T-helper 1 cell treated with Interleukin-12 subunit alpha and Interleukin-12 subunit beta and Interleukin-4 antibody, amounts not matched to agents 30 μg/mL and 1 μg/mL, for 36 hours (primary cell): Measurements from ENCODE around the gene ZMYM5.
"Not testable (repeated sequence)": the region's sequence is repeated elsewhere in the genome, so short reads cannot be mapped to it uniquely, and the experiment has no call there.

Source experiments
- H3K27ac Mint-ChIP-seq: one replicate; pipeline ENCODE4 v1.8.0; 2021; ENCODE audit warnings: mild to moderate bottlenecking, mixed read lengths
- H3K27me3 Mint-ChIP-seq: one replicate; pipeline ENCODE4 v1.8.0; 2021; ENCODE audit warnings: low read depth, mixed read lengths
- H3K36me3 Mint-ChIP-seq: one replicate; pipeline ENCODE4 v1.8.0; 2021; ENCODE audit warnings: low read depth, mixed read lengths
- H3K4me1 Mint-ChIP-seq: one replicate; pipeline ENCODE4 v1.8.0; 2021; ENCODE audit warnings: low read depth, mixed read lengths
- H3K4me3 Mint-ChIP-seq: one replicate; pipeline ENCODE4 v1.8.0; 2021; ENCODE audit warnings: mild to moderate bottlenecking, moderate library complexity, mixed read lengths
- H3K9me3 Mint-ChIP-seq: one replicate; pipeline ENCODE4 v1.8.0; 2021; ENCODE audit warnings: mixed read lengths

The ZMYM5 gene

GRCh38 chr13:19860884-19861655 is 2.4 kb downstream of the ZMYM5 start:
- H3K9me3 Mint-ChIP-seq: peaks cover 4% of the 10 kb centered on the region
- H3K36me3 Mint-ChIP-seq: peaks cover 31% of the 10 kb centered on the region
- H3K4me3 Mint-ChIP-seq: peak overlapping the region; percentile 98
- H3K27me3 Mint-ChIP-seq: no peaks in the 10 kb centered on the region
- H3K27ac Mint-ChIP-seq: peak overlapping the region; percentile 99
- peaks cover 33% of the 10 kb centered on the region for H3K4me1 Mint-ChIP-seq

- H3K27ac Mint-ChIP-seq, H3K4me3 Mint-ChIP-seq, H3K9me3 Mint-ChIP-seq, H3K27me3 Mint-ChIP-seq: not testable (repeated sequence)
- peaks cover 30% of the 10 kb centered on the region for H3K4me1 Mint-ChIP-seq
- peaks cover 29% of the 10 kb centered on the region for H3K36me3 Mint-ChIP-seq
These were observed 5.8 kb downstream of the ZMYM5 start for GRCh38 chr13:19857637-19858036.

- no peaks in the 10 kb centered on the region for H3K9me3 Mint-ChIP-seq
- peaks cover 22% of the 10 kb centered on the region for H3K36me3 Mint-ChIP-seq
- H3K27ac Mint-ChIP-seq: no peak overlapping the region
- H3K4me3 Mint-ChIP-seq: no peak overlapping the region
- H3K4me1 Mint-ChIP-seq: peaks cover 19% of the 10 kb centered on the region
- no peaks in the 10 kb centered on the region for H3K27me3 Mint-ChIP-seq
These were observed 10.7 kb downstream of the ZMYM5 start for GRCh38 chr13:19852766-19853165.

- no peak overlapping the region for H3K4me3 Mint-ChIP-seq
- peak overlapping the region; percentile 62 for H3K27ac Mint-ChIP-seq
- peaks cover 11% of the 10 kb centered on the region for H3K4me1 Mint-ChIP-seq
- H3K36me3 Mint-ChIP-seq: peaks cover 13% of the 10 kb centered on the region
- H3K9me3 Mint-ChIP-seq: no peaks in the 10 kb centered on the region
- no peaks in the 10 kb centered on the region for H3K27me3 Mint-ChIP-seq
These were observed 17.7 kb downstream of the ZMYM5 start for GRCh38 chr13:19845758-19846157.

- Mint-ChIP-seq H3K4me1 (peaks cover 5% of the 10 kb centered on the region), H3K9me3 (no peaks in the 10 kb centered on the region), H3K27ac (no peak overlapping the region), H3K36me3 (peaks cover 39% of the 10 kb centered on the region), H3K27me3 (no peaks in the 10 kb centered on the region), H3K4me3 (no peak overlapping the region)
These were observed 24.6 kb downstream of the ZMYM5 start for GRCh38 chr13:19838865-19839275.

- Mint-ChIP-seq H3K9me3 (no peaks in the 10 kb centered on the region), H3K27ac (no peak overlapping the region), H3K36me3 (peaks cover 41% of the 10 kb centered on the region), H3K27me3 (no peaks in the 10 kb centered on the region), H3K4me1 (peaks cover 5% of the 10 kb centered on the region), H3K4me3 (no peak overlapping the region)
These were observed 27.0 kb downstream of the ZMYM5 start for GRCh38 chr13:19836472-19836871.

- H3K27me3 Mint-ChIP-seq: no peaks in the 10 kb centered on the region
- peaks cover 5% of the 10 kb centered on the region for H3K4me1 Mint-ChIP-seq
- H3K9me3 Mint-ChIP-seq: no peaks in the 10 kb centered on the region
- H3K36me3 Mint-ChIP-seq: peaks cover 42% of the 10 kb centered on the region
- no peak overlapping the region for H3K4me3 Mint-ChIP-seq
- H3K27ac Mint-ChIP-seq: no peak overlapping the region
These were observed 28.7 kb downstream of the ZMYM5 start for GRCh38 chr13:19834704-19835103.

- Mint-ChIP-seq H3K9me3 (no peaks in the 10 kb centered on the region), H3K27me3 (no peaks in the 10 kb centered on the region), H3K36me3 (peaks cover 27% of the 10 kb centered on the region), H3K4me1 (no peaks in the 10 kb centered on the region), H3K27ac (no peak overlapping the region), H3K4me3 (no peak overlapping the region)
These were observed 40.8 kb downstream of the ZMYM5 start for GRCh38 chr13:19822673-19823072.

GRCh38 chr13:19818223-19818842 is 45.1 kb downstream of the ZMYM5 start:
- H3K27ac Mint-ChIP-seq: no peak overlapping the region

GRCh38 chr13:19817510-19818158 is 45.8 kb downstream of the ZMYM5 start:
- Mint-ChIP-seq H3K4me3 (no peak overlapping the region), H3K36me3 (peaks cover 14% of the 10 kb centered on the region), H3K9me3 (no peaks in the 10 kb centered on the region), H3K4me1 (no peaks in the 10 kb centered on the region), H3K27ac (no peak overlapping the region), H3K27me3 (no peaks in the 10 kb centered on the region)

More at GRCh38 chr13:19818223-19818842, 45.1 kb downstream of the ZMYM5 start:
- Mint-ChIP-seq H3K36me3 (peaks cover 14% of the 10 kb centered on the region), H3K4me1 (no peaks in the 10 kb centered on the region), H3K4me3 (no peak overlapping the region), H3K27me3 (no peaks in the 10 kb centered on the region), H3K9me3 (no peaks in the 10 kb centered on the region)

GRCh38 chr13:19817106-19817505 is 46.3 kb downstream of the ZMYM5 start:
- Mint-ChIP-seq H3K36me3 (peaks cover 17% of the 10 kb centered on the region), H3K4me1 (no peaks in the 10 kb centered on the region), H3K27me3 (no peaks in the 10 kb centered on the region), H3K9me3 (no peaks in the 10 kb centered on the region), H3K4me3 (no peak overlapping the region), H3K27ac (no peak overlapping the region)

GRCh38 chr13:19815842-19816241 is 47.6 kb downstream of the ZMYM5 start:
- not testable (repeated sequence) for H3K9me3 Mint-ChIP-seq, H3K4me1 Mint-ChIP-seq, H3K27ac Mint-ChIP-seq, H3K4me3 Mint-ChIP-seq, H3K27me3 Mint-ChIP-seq
- H3K36me3 Mint-ChIP-seq: peaks cover 14% of the 10 kb centered on the region

GRCh38 chr13:19810996-19811881 is 52.2 kb downstream of the ZMYM5 start:
- Mint-ChIP-seq H3K4me3 (no peak overlapping the region), H3K9me3 (no peaks in the 10 kb centered on the region), H3K4me1 (no peaks in the 10 kb centered on the region), H3K27me3 (no peaks in the 10 kb centered on the region), H3K27ac (no peak overlapping the region), H3K36me3 (peaks cover 3% of the 10 kb centered on the region)

- H3K4me3 Mint-ChIP-seq: no peak overlapping the region
- H3K36me3 Mint-ChIP-seq: peaks cover 3% of the 10 kb centered on the region
- H3K4me1 Mint-ChIP-seq: no peaks in the 10 kb centered on the region
- no peak overlapping the region for H3K27ac Mint-ChIP-seq
- no peaks in the 10 kb centered on the region for H3K27me3 Mint-ChIP-seq
- no peaks in the 10 kb centered on the region for H3K9me3 Mint-ChIP-seq
These were observed 53.3 kb downstream of the ZMYM5 start for GRCh38 chr13:19810151-19810550.
